ENCODE results near the gene SUGCT.

DNA sequence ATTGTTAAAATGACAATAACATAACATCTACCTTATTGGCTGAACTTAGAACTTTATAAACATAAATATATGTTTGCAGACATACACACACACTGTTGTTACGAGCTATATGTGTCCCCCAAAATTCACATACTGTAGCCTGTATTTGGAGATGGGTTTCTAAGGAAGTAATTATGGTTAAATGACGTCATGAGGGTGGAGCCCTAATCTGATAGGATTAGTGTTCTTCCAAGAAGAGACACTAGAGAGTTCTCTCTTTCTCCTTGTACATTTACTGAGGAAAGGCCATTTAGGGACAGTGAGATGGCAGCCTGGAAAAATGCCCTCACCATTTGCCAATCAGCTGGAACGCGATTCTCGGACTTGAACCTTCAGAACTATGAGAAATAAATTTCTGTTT is 211.7 kb downstream of the SUGCT start:
- TF ChIP-seq POLR2AphosphoS5 (IDR thresholded peaks at IDR 0.05; ENCODE audit: low read depth, low read length) (no peak), SIN3A (IDR thresholded peaks at IDR 0.05; ENCODE audit: borderline replicate concordance, insufficient read depth, low read length) (no peak)
